Central memory CD8-positive, alpha-beta T cell (primary cell): Measurements from ENCODE around the gene ZDHHC17.
"Not testable (repeated sequence)": the region's sequence is repeated elsewhere in the genome, so short reads cannot be mapped to it uniquely, and the experiment has no call there.

ENCODE experiments used
- ATAC-seq: fragments of 150-1000 bp; cut with Tn5 transposase; replicated peaks from 2 replicates; pipeline ENCODE4 v1.10.0; 2022; ENCODE audit warnings: mild to moderate bottlenecking, moderate FRiP score, moderate number of reproducible peaks; ENCODE audit not compliant: poor library complexity, severe bottlenecking; ENCODE audit errors: extremely low read depth
- DNase-seq, 2 donors: peaks; one replicate each; pipeline ENCODE4 v3.0.0; 2021; ENCODE audit warnings: low spot score in 2 of 2
- H3K27ac Mint-ChIP-seq: one replicate; pipeline ENCODE4 v1.8.0; 2022; ENCODE audit warnings: low read depth, mild to moderate bottlenecking, moderate library complexity, mixed read lengths
- H3K27me3 Mint-ChIP-seq: one replicate; pipeline ENCODE4 v1.8.0; 2022; ENCODE audit warnings: mixed read lengths
- H3K36me3 Mint-ChIP-seq: one replicate; pipeline ENCODE4 v1.8.0; 2022; ENCODE audit warnings: mild to moderate bottlenecking, moderate library complexity, mixed read lengths; ENCODE audit not compliant: insufficient read depth
- H3K4me1 Mint-ChIP-seq: one replicate; pipeline ENCODE4 v1.8.0; 2022; ENCODE audit warnings: mixed read lengths
- H3K4me3 Mint-ChIP-seq: one replicate; pipeline ENCODE4 v1.8.0; 2022; ENCODE audit warnings: mild to moderate bottlenecking, moderate library complexity, mixed read lengths
- H3K9me3 Mint-ChIP-seq: one replicate; pipeline ENCODE4 v1.8.0; 2022; ENCODE audit warnings: mixed read lengths

Gene ZDHHC17

GRCh38 chr12:76779310-76779709 lies 15.4 kb downstream of the ZDHHC17 start:
- ATAC-seq, H3K27me3 Mint-ChIP-seq, H3K9me3 Mint-ChIP-seq, H3K36me3 Mint-ChIP-seq, H3K4me3 Mint-ChIP-seq, DNase-seq, H3K27ac Mint-ChIP-seq: not testable (repeated sequence)
- H3K4me1 Mint-ChIP-seq, result peaks cover 70% of the 10 kb centered on the region

- Mint-ChIP-seq H3K9me3 (no peaks in the 10 kb centered on the region), H3K27ac (no peak overlapping the region), H3K27me3 (no peaks in the 10 kb centered on the region), H3K36me3 (no peaks in the 10 kb centered on the region), H3K4me3 (no peak overlapping the region), H3K4me1 (peaks cover 73% of the 10 kb centered on the region)
- ATAC-seq (no peak), DNase-seq (no peak)
These were observed 17.4 kb downstream of the ZDHHC17 start for GRCh38 chr12:76781321-76781720.

- Mint-ChIP-seq H3K9me3 (no peaks in the 10 kb centered on the region), H3K27ac (peak overlapping the region; percentile 72), H3K27me3 (no peaks in the 10 kb centered on the region), H3K4me1 (peaks cover 72% of the 10 kb centered on the region), H3K4me3 (no peak overlapping the region), H3K36me3 (no peaks in the 10 kb centered on the region)
- ATAC-seq, result no peak
- no peak for DNase-seq
These were observed 18.6 kb downstream of the ZDHHC17 start for GRCh38 chr12:76782526-76782925.

- no peaks in the 10 kb centered on the region for H3K9me3 Mint-ChIP-seq
- no peaks in the 10 kb centered on the region for H3K27me3 Mint-ChIP-seq
- H3K4me1 Mint-ChIP-seq, result peaks cover 64% of the 10 kb centered on the region
- DNase-seq, result no peak
- ATAC-seq, result no peak
- no peak overlapping the region for H3K4me3 Mint-ChIP-seq
- H3K36me3 Mint-ChIP-seq, result no peaks in the 10 kb centered on the region
- no peak overlapping the region for H3K27ac Mint-ChIP-seq
These were observed 20.7 kb downstream of the ZDHHC17 start for GRCh38 chr12:76784600-76785051.

GRCh38 chr12:76785407-76785806 lies 21.5 kb downstream of the ZDHHC17 start:
- DNase-seq (no peak), ATAC-seq (no peak)
- H3K9me3 Mint-ChIP-seq, result no peaks in the 10 kb centered on the region
- no peaks in the 10 kb centered on the region for H3K36me3 Mint-ChIP-seq
- H3K27me3 Mint-ChIP-seq, result no peaks in the 10 kb centered on the region
- no peak overlapping the region for H3K27ac Mint-ChIP-seq
- H3K4me3 Mint-ChIP-seq, result no peak overlapping the region
- H3K4me1 Mint-ChIP-seq, result peaks cover 62% of the 10 kb centered on the region

GRCh38 chr12:76786986-76787385 lies 23.1 kb downstream of the ZDHHC17 start:
- Mint-ChIP-seq H3K9me3 (no peaks in the 10 kb centered on the region), H3K27me3 (no peaks in the 10 kb centered on the region), H3K27ac (no peak overlapping the region), H3K4me1 (peaks cover 60% of the 10 kb centered on the region), H3K36me3 (peaks cover 2% of the 10 kb centered on the region), H3K4me3 (no peak overlapping the region)
- ATAC-seq (no peak), DNase-seq (no peak)

GRCh38 chr12:76787689-76788088 lies 23.8 kb downstream of the ZDHHC17 start:
- H3K4me1 Mint-ChIP-seq, result peaks cover 58% of the 10 kb centered on the region

GRCh38 chr12:76789335-76790050 lies 25.6 kb downstream of the ZDHHC17 start:
- H3K9me3 Mint-ChIP-seq, result no peaks in the 10 kb centered on the region
- ATAC-seq (no peak), DNase-seq (no peak)
- H3K27ac Mint-ChIP-seq, result peak overlapping the region; percentile 30
- no peaks in the 10 kb centered on the region for H3K27me3 Mint-ChIP-seq
- H3K4me1 Mint-ChIP-seq, result peaks cover 44% of the 10 kb centered on the region
- H3K4me3 Mint-ChIP-seq, result no peak overlapping the region
- peaks cover 2% of the 10 kb centered on the region for H3K36me3 Mint-ChIP-seq

More at GRCh38 chr12:76787689-76788088, 23.8 kb downstream of the ZDHHC17 start:
- ATAC-seq (no peak), DNase-seq (no peak)
- Mint-ChIP-seq H3K9me3 (no peaks in the 10 kb centered on the region), H3K4me3 (no peak overlapping the region), H3K27ac (no peak overlapping the region), H3K36me3 (peaks cover 2% of the 10 kb centered on the region), H3K27me3 (no peaks in the 10 kb centered on the region)

- peaks cover 2% of the 10 kb centered on the region for H3K36me3 Mint-ChIP-seq
- no peak for ATAC-seq
- DNase-seq, result no peak
- H3K27ac Mint-ChIP-seq, result peak overlapping the region; percentile 30
- no peaks in the 10 kb centered on the region for H3K27me3 Mint-ChIP-seq
- H3K9me3 Mint-ChIP-seq, result no peaks in the 10 kb centered on the region
- no peak overlapping the region for H3K4me3 Mint-ChIP-seq
- H3K4me1 Mint-ChIP-seq, result peaks cover 37% of the 10 kb centered on the region
These were observed 26.9 kb downstream of the ZDHHC17 start for GRCh38 chr12:76790564-76791552.

GRCh38 chr12:76792828-76793227 lies 28.9 kb downstream of the ZDHHC17 start:
- no peak overlapping the region for H3K4me3 Mint-ChIP-seq
- peaks cover 5% of the 10 kb centered on the region for H3K36me3 Mint-ChIP-seq
- DNase-seq (no peak), ATAC-seq (no peak)
- no peak overlapping the region for H3K27ac Mint-ChIP-seq
- H3K27me3 Mint-ChIP-seq, result no peaks in the 10 kb centered on the region
- no peaks in the 10 kb centered on the region for H3K9me3 Mint-ChIP-seq
- H3K4me1 Mint-ChIP-seq, result peaks cover 31% of the 10 kb centered on the region

- Mint-ChIP-seq H3K27ac (no peak overlapping the region), H3K36me3 (peaks cover 20% of the 10 kb centered on the region), H3K27me3 (no peaks in the 10 kb centered on the region), H3K4me1 (peaks cover 26% of the 10 kb centered on the region), H3K4me3 (no peak overlapping the region), H3K9me3 (peaks cover 9% of the 10 kb centered on the region)
- no peak for DNase-seq
- ATAC-seq, result no peak
These were observed 34.9 kb downstream of the ZDHHC17 start for GRCh38 chr12:76798864-76799263.

GRCh38 chr12:76799362-76799761 lies 35.4 kb downstream of the ZDHHC17 start:
- Mint-ChIP-seq H3K4me1 (peaks cover 31% of the 10 kb centered on the region), H3K36me3 (peaks cover 21% of the 10 kb centered on the region)

More at GRCh38 chr12:76799362-76799761, 35.4 kb downstream of the ZDHHC17 start:
- peaks cover 9% of the 10 kb centered on the region for H3K9me3 Mint-ChIP-seq
- H3K4me3 Mint-ChIP-seq, result no peak overlapping the region
- ATAC-seq (no peak), DNase-seq (no peak)
- no peak overlapping the region for H3K27ac Mint-ChIP-seq
- H3K27me3 Mint-ChIP-seq, result no peaks in the 10 kb centered on the region
